Measurements from ENCODE around the gene PDGFRB. TPM values are rescaled to one million over a fixed set of nuclear protein-coding genes. Genes with fewer than 3 reads are reported as not detected.
A peak's percentile ranks its signal among the peaks of the same experiment; 100 is the strongest.

Gene PDGFRB
- total and polyA plus RNA-seq, 5 experiments from 2014 or later = 0.31 to 0.57 (median 0.48) TPM; not detected in 1

DNA sequence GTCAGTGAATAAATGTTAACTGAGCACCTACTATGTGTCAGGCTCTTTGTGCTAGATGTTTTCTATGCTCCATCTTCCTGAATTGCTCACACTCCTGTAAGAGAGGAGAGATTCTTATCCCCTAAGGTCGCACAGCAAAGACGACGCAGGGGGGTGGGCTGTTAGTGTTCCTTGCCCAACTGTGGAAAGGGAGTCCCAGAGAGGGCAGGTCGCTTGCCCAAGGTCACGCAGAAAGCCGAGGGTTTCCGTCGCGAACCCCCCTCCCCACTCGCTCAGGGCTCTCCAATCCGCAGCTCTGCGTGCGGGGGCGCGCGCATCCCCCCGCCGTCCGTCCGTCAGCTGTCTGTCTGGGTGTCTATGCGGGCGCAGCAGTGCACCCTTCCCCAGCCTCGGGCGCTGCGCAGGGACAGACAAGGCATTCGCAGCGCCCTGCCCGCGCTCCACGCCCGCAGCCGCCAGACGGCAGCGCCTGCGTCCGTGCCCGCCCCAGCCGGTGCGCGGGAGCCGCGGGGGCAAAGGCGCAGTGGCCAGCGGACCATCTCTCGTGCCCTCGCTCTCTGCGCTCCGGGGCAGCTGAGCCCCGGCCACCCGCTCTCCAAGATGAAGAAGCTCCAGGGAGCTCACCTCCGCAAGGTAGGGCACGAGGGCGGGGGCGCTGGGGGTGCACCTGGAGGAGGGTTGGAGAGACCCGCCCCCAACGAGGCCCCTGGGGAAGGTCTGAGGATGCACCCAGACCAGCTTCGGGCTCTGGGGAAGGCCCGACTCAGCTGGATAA is 34.3 kb upstream of the PDGFRB start, which contains the start of gene SLC6A7:
TSS of gene SLC6A7 (plus strand) at position 335 of the 775 bp plus-strand sequence. CDS start at position 601, 266 bp downstream.
- Mint-ChIP-seq H3K4me1 (no peaks in the 10 kb centered on the region), H3K27me3 (peaks cover 20 to 44% (median 27%) of the 10 kb centered on the region in 5 donors), H3K36me3 (no peaks in the 10 kb centered on the region), H3K9me3 (no peaks in the 10 kb centered on the region), H3K27ac (peak within 1 kb of the TSS in 1 of 10 donors; percentile 29), H3K4me3 (no peak within 1 kb of the TSS)
- DNase-seq = no peak
- no peak for ATAC-seq
- POLR2A ChIA-PET = no interaction called here

DNA sequence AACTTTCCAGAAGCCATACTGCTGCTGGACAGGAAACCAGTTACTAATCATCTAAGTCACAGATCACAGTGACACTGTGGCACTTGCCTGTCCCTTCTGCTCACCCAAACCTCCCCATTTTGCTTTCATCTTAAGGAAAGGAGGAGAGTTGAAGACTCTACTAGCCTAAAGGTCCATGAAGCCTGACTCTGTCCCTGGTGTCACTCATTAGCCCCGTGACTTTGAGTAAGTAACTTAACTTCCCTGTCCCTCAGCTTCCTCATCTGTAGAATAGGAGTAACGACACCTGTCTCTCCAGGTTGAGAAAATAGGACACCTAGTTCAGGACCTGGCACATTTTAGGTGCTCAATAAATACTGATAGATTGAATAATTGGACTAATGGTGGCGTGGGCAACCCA is 33.7 kb upstream of the PDGFRB start:
- Mint-ChIP-seq H3K4me3 (no peak overlapping the region), H3K36me3 (no peaks in the 10 kb centered on the region), H3K27me3 (peaks cover 20 to 44% (median 27%) of the 10 kb centered on the region in 5 donors), H3K9me3 (no peaks in the 10 kb centered on the region), H3K27ac (no peak overlapping the region), H3K4me1 (no peaks in the 10 kb centered on the region)
- ATAC-seq (no peak), DNase-seq (no peak)
- POLR2A ChIA-PET = no interaction called here

DNA sequence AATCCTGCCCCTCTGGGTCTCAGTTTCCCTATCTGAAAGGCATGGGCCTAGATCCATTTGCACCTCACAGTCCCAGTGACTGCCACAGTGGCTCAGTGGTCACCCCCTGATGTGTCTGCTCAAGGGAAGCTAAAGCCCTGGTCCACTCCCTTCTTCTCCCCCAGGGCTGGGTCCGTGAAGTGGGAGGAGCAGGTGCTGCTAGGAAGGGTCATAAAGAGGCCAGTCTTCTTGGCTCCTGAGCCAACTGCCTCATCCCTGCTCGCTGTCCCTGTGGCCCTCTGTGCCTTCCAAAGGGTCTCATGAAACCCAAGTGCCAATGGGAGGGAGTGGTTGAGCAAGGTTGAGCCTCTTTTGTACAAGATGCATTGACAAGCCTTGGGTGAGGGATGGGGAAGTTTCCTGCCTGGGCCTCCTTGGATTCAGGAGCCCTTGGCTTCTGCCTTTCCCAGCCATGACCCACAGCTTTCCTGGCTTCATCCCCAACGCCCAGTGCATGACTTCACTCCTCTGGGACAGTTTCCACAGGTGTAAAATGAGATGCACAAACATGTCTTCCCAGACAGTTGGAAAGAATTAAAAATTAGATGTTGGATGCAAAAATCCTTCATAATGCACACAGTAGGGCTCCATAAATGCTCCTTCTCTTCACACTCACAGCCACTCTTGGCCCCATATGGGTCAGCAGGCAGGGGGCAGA is 32.6 kb upstream of the PDGFRB start:
- peak overlapping the region in 1 of 10 donors; percentile 65 for H3K27ac Mint-ChIP-seq
- no peaks in the 10 kb centered on the region for H3K36me3 Mint-ChIP-seq
- no peaks in the 10 kb centered on the region for H3K9me3 Mint-ChIP-seq
- no peaks in the 10 kb centered on the region for H3K4me1 Mint-ChIP-seq
- peaks cover 19 to 44% (median 26%) of the 10 kb centered on the region in 5 donors for H3K27me3 Mint-ChIP-seq
- ATAC-seq = no peak
- no peak for DNase-seq
- no peak overlapping the region for H3K4me3 Mint-ChIP-seq
- POLR2A ChIA-PET = no interaction called here

DNA sequence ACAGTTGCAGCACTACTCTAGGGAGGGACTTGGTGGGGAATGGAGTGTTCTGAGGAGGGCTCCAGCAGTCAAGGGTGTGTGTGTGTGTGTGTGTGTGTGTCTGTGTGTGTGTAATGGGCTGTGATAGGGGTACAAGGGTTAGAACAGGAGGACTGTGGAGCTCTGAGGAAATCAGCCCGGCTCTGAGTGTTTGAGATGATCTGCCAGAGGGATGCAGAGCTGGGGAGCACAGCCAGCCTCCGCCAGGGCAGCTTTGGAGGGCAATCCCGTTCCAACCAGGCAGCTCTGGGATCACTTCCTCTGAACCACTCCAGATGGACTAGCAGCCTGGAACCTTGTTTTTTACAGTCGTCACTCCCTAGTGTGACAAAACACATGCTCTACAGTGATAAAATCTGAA is 31.3 kb upstream of the PDGFRB start:
- H3K4me1 Mint-ChIP-seq = no peaks in the 10 kb centered on the region
- no peaks in the 10 kb centered on the region for H3K9me3 Mint-ChIP-seq
- no peak overlapping the region for H3K27ac Mint-ChIP-seq
- H3K36me3 Mint-ChIP-seq = no peaks in the 10 kb centered on the region
- POLR2A ChIA-PET = no interaction called here
- DNase-seq = no peak
- H3K4me3 Mint-ChIP-seq = no peak overlapping the region
- peaks cover 16 to 34% (median 24%) of the 10 kb centered on the region in 5 donors for H3K27me3 Mint-ChIP-seq
- ATAC-seq = no peak

DNA sequence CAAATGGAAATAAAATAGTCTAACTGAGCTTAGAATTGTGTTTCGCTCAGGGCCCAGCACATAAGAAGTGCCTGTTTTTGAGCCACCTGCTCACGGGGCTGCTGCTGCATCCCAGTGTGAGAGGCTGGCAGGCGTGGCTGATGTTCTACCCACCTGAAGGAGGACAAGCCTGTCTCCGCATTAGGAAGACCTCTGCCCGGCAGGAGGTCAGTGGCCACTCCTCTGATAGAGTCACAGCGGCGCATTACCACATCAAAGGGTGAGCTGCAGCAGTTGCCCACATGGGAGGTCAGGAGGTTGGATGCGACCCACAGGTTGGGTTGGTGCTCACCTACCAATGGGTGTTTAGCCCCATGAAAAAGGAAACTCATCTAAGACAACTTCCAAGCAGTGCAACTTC is 30.5 kb upstream of the PDGFRB start:
- POLR2A ChIA-PET = no interaction called here
- ATAC-seq (no peak), DNase-seq (no peak)
- H3K4me3 Mint-ChIP-seq = no peak overlapping the region
- H3K27me3 Mint-ChIP-seq = peaks cover 13 to 31% (median 19%) of the 10 kb centered on the region in 5 donors
- H3K4me1 Mint-ChIP-seq = no peaks in the 10 kb centered on the region
- no peaks in the 10 kb centered on the region for H3K36me3 Mint-ChIP-seq
- no peak overlapping the region for H3K27ac Mint-ChIP-seq
- H3K9me3 Mint-ChIP-seq = no peaks in the 10 kb centered on the region

DNA sequence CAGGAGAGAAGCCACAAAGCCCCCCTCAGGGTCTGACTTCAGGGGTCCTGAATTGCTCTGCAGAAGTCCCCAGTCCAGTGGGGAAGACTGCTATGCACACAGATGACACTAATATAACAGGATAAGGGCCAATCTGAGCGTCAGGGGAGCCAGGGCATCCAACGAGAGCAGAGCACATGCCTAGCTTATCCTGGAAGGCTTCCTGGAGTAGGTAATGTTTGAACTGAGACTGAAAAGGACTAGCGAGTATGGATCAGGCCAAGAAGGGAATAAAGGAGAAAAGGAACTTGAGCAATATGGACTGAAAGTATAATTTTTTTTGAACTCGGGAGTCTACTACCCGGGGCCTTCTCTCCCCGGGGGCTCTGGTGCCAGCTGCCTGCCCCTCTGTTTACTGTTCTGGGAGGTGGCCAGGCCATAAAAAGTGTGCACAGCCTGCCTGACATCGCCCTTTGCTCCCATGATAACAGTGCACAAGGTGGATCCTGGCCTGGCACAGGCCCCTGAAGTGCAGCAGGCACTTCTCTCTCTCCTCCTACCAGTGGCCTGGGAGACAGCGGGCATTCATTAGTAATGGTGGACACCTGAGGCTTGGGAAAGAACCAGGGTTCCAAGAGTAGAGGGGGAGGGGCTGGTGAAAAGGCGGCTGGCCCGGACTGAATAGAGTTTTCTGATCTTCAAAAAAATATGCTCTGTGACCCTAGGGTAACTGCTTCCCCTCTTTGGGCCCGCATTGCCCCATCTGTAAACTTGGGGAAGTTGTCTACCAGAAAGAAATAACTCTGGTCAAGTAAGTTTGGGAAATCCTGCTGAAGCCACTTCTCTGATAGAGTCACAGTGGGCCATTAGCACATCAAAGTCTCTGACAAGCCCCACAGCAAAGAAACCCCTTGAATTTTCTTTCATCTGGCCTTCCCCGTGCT is 29.6 kb upstream of the PDGFRB start:
- H3K36me3 Mint-ChIP-seq = no peaks in the 10 kb centered on the region
- no peaks in the 10 kb centered on the region for H3K4me1 Mint-ChIP-seq
- H3K4me3 Mint-ChIP-seq = no peak overlapping the region
- peak overlapping the region in 1 of 10 donors; percentile 20 for H3K27ac Mint-ChIP-seq
- DNase-seq (no peak), ATAC-seq (no peak)
- POLR2A ChIA-PET = no interaction called here
- H3K27me3 Mint-ChIP-seq = peaks cover 7 to 22% (median 17%) of the 10 kb centered on the region in 5 donors
- no peaks in the 10 kb centered on the region for H3K9me3 Mint-ChIP-seq

DNA sequence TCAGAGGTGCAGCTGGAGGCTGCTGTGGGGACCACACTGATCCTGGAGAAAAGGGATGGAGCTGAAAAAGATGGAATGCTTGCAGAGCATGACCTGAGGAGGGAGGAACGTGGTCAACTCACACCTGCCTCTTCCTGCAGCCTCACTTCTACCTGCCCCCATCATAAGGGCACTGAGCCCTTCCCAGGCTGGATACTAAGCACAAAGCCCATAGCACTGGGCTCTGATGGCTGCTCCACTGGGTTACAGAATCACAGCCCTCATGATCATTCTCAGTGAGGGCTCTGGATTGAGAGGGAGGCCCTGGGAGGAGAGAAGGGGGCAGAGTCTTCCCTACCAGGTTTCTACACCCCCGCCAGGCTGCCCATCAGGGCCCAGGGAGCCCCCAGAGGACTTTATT is 28.4 kb upstream of the PDGFRB start:
- ATAC-seq (no peak), DNase-seq (no peak)
- H3K4me1 Mint-ChIP-seq = no peaks in the 10 kb centered on the region
- peaks cover 3 to 13% (median 10%) of the 10 kb centered on the region in 5 donors for H3K27me3 Mint-ChIP-seq
- no peak overlapping the region for H3K4me3 Mint-ChIP-seq
- H3K27ac Mint-ChIP-seq = no peak overlapping the region
- H3K9me3 Mint-ChIP-seq = no peaks in the 10 kb centered on the region
- POLR2A ChIA-PET = no interaction called here
- no peaks in the 10 kb centered on the region for H3K36me3 Mint-ChIP-seq

DNA sequence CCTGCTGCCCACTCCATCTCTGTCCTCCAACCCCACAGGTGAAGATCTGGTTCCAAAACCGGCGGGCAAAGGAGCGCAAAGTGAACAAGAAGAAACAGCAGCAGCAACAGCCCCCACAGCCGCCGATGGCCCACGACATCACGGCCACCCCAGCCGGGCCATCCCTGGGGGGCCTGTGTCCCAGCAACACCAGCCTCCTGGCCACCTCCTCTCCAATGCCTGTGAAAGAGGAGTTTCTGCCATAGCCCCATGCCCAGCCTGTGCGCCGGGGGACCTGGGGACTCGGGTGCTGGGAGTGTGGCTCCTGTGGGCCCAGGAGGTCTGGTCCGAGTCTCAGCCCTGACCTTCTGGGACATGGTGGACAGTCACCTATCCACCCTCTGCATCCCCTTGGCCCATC is 27.8 kb upstream of the PDGFRB start:
- no peaks in the 10 kb centered on the region for H3K36me3 Mint-ChIP-seq
- no peaks in the 10 kb centered on the region for H3K9me3 Mint-ChIP-seq
- no peak overlapping the region for H3K27ac Mint-ChIP-seq
- no peak overlapping the region for H3K4me3 Mint-ChIP-seq
- H3K4me1 Mint-ChIP-seq = no peaks in the 10 kb centered on the region
- POLR2A ChIA-PET = no interaction called here
- no peak for DNase-seq
- no peak for ATAC-seq
- H3K27me3 Mint-ChIP-seq = peaks cover 3 to 13% (median 8%) of the 10 kb centered on the region in 5 donors

GRCh38 chr5:150182774-150183173 is 27.1 kb upstream of the PDGFRB start:
- H3K9me3 Mint-ChIP-seq = no peaks in the 10 kb centered on the region
- no peaks in the 10 kb centered on the region for H3K4me1 Mint-ChIP-seq
- H3K27ac Mint-ChIP-seq = no peak overlapping the region
- H3K36me3 Mint-ChIP-seq = no peaks in the 10 kb centered on the region
- H3K27me3 Mint-ChIP-seq = peaks cover 3 to 12% (median 6%) of the 10 kb centered on the region in 5 donors
- no peak overlapping the region for H3K4me3 Mint-ChIP-seq
- POLR2A ChIA-PET = no interaction called here
- ATAC-seq (no peak), DNase-seq (no peak)

DNA sequence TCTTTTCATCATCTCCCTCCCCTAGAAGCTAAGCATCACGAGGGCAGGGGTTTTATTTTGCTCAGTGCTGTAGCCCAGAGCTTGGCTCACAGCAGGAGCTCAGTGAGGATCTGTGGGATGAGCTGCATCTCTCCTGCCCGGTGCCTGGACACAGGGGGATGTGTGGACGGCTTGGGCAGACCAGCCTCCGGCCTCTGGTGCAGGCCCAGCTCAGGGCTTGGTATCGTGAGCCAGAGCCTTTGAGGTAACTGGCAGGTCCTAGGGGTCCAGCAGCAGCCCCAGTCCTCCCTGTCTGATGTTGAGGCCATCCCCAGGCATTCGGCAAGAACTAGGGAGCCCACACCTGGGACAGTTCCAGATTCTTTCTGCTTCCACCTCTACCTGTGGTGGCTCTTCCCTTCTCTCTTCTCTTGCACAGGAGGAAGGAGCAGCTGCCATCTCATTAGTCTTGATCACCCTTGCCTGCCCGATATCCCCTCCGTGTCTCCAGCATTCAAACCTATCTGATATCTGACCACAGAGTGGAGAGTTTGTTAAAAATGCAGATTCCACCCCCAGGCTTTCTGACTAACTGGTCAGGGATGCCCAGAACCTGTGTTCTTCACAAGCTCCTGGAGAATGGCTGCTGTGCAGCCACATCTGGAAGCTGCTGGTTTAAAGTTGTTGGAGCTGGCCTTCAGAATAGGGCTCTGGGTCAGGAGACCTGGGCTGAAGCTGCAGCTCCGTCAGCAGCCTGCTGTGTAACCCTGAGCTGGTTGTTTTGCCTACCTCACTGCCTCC is 26.3 kb upstream of the PDGFRB start:
- Mint-ChIP-seq H3K4me1 (no peaks in the 10 kb centered on the region), H3K36me3 (no peaks in the 10 kb centered on the region), H3K27ac (peak overlapping the region in 1 of 10 donors; percentile 71), H3K27me3 (peaks cover 0 to 13% (median 0%) of the 10 kb centered on the region in 5 donors), H3K4me3 (no peak overlapping the region), H3K9me3 (no peaks in the 10 kb centered on the region)
- POLR2A ChIA-PET = no interaction called here
- ATAC-seq (no peak), DNase-seq (no peak)

- no peak overlapping the region for H3K4me3 Mint-ChIP-seq
- H3K4me1 Mint-ChIP-seq = no peaks in the 10 kb centered on the region
- ATAC-seq = no peak
- no peaks in the 10 kb centered on the region for H3K9me3 Mint-ChIP-seq
- peaks cover 0 to 13% (median under 1%) of the 10 kb centered on the region in 5 donors for H3K27me3 Mint-ChIP-seq
- DNase-seq = no peak
- H3K36me3 Mint-ChIP-seq = no peaks in the 10 kb centered on the region
- POLR2A ChIA-PET = no interaction called here
- peak overlapping the region in 1 of 10 donors; percentile 12 for H3K27ac Mint-ChIP-seq
These were observed 25.4 kb upstream of the PDGFRB start for GRCh38 chr5:150181027-150181426.
